ENCODE measurements around the gene CTNNA1. TPM values are rescaled to one million over a fixed set of nuclear protein-coding genes. Genes with fewer than 3 reads are reported as not detected.

CTNNA1 gene
- polyA plus RNA-seq, 1 donor (not counting 4 experiments of a cell fraction or from before 2014, with no cell fraction given) = 119 TPM

GRCh38 chr5:138900281-138900965, 147.2 kb downstream of the CTNNA1 start:
- peak overlapping the region; percentile 54 for H3K27ac ChIP-seq (ENCODE audit: control insufficient read depth, insufficient read depth, low read length)
- DNase-seq (ENCODE audit: low read depth, low spot score) = no peak

GRCh38 chr5:138901716-138902115, 148.5 kb downstream of the CTNNA1 start:
- no peak overlapping the region for H2AFZ ChIP-seq (ENCODE audit: control insufficient read depth, low read length)
- FAIRE-seq = no peak
- H4K20me1 ChIP-seq (ENCODE audit: control insufficient read depth, extremely low read depth, insufficient read depth, low read length) = no peaks in the 10 kb centered on the region
- no peak for TF ChIP-seq EZH2 (IDR thresholded peaks at IDR 0.05; ENCODE audit: low read length)
- no peak for TF ChIP-seq CTCF (optimal IDR thresholded peaks at IDR 0.05 in 1 of 3, IDR thresholded peaks at IDR 0.05 in 1 of 3, conservative IDR thresholded peaks at IDR 0.05 in 1 of 3; ENCODE audit: extremely low read depth in 1 of 3, insufficient read depth in 2 of 3, low read length in 3 of 3)
- H3K27ac ChIP-seq (ENCODE audit: control insufficient read depth, insufficient read depth, low read length) = no peak overlapping the region
- H3K36me3 ChIP-seq (ENCODE audit: control insufficient read depth in 2 of 2, extremely low read depth in 1 of 2, insufficient read depth in 2 of 2, low read length in 2 of 2) = peaks cover 17 to 19% of the 10 kb centered on the region in 2 experiments
- peaks cover 29% of the 10 kb centered on the region for H3K4me1 ChIP-seq (ENCODE audit: control insufficient read depth, extremely low read depth, insufficient read depth, low read length)
- no peak for DNase-seq (ENCODE audit: low read depth, low spot score)
- H3K9ac ChIP-seq (ENCODE audit: control insufficient read depth, extremely low read depth, insufficient read depth, low read length) = no peak overlapping the region
- H3K4me2 ChIP-seq (ENCODE audit: control insufficient read depth, extremely low read depth, insufficient read depth, low read depth, low read length) = no peak overlapping the region
- peaks cover 3% of the 10 kb centered on the region for H3K9me1 ChIP-seq (ENCODE audit: control insufficient read depth, extremely low read depth, insufficient read depth, low read length)
- no peaks in the 10 kb centered on the region for H3K27me3 ChIP-seq (ENCODE audit: control insufficient read depth, extremely low read depth, insufficient read depth, low read length)
- H3K4me3 ChIP-seq (ENCODE audit: control insufficient read depth in 2 of 3, extremely low read depth in 1 of 3, insufficient read depth in 2 of 3, low read depth in 1 of 3, low read length in 3 of 3) = no peak overlapping the region
- dilution Hi-C loops (cut with MboI; ENCODE audit: extremely low pct_ligation_motif_present, low sequenced_read_pairs) = no loop called here
- no peaks in the 10 kb centered on the region for H3K9me3 ChIP-seq (ENCODE audit: control insufficient read depth, low read depth, low read length)
- H3K79me2 ChIP-seq (ENCODE audit: control insufficient read depth, insufficient read depth, low read length) = no peaks in the 10 kb centered on the region

More at GRCh38 chr5:138900281-138900965, 147.2 kb downstream of the CTNNA1 start:
- peak overlapping the region in 1 of 3 experiments; percentile 11 for H3K4me3 ChIP-seq (ENCODE audit: control insufficient read depth in 2 of 3, extremely low read depth in 1 of 3, insufficient read depth in 2 of 3, low read depth in 1 of 3, low read length in 3 of 3)
- H4K20me1 ChIP-seq (ENCODE audit: control insufficient read depth, extremely low read depth, insufficient read depth, low read length) = no peaks in the 10 kb centered on the region
- H3K79me2 ChIP-seq (ENCODE audit: control insufficient read depth, insufficient read depth, low read length) = no peaks in the 10 kb centered on the region
- no peaks in the 10 kb centered on the region for H3K27me3 ChIP-seq (ENCODE audit: control insufficient read depth, extremely low read depth, insufficient read depth, low read length)
- H3K9me3 ChIP-seq (ENCODE audit: control insufficient read depth, low read depth, low read length) = no peaks in the 10 kb centered on the region
- TF ChIP-seq EZH2 (IDR thresholded peaks at IDR 0.05; ENCODE audit: low read length) (no peak), CTCF (optimal IDR thresholded peaks at IDR 0.05 in 1 of 3, IDR thresholded peaks at IDR 0.05 in 1 of 3, conservative IDR thresholded peaks at IDR 0.05 in 1 of 3; ENCODE audit: extremely low read depth in 1 of 3, insufficient read depth in 2 of 3, low read length in 3 of 3) (no peak)
- H3K9ac ChIP-seq (ENCODE audit: control insufficient read depth, extremely low read depth, insufficient read depth, low read length) = peak overlapping the region; percentile 29
- H3K9me1 ChIP-seq (ENCODE audit: control insufficient read depth, extremely low read depth, insufficient read depth, low read length) = peaks cover 3% of the 10 kb centered on the region
- no peak overlapping the region for H2AFZ ChIP-seq (ENCODE audit: control insufficient read depth, low read length)
- peak overlapping the region; percentile 44 for H3K4me2 ChIP-seq (ENCODE audit: control insufficient read depth, extremely low read depth, insufficient read depth, low read depth, low read length)
- peaks cover 29% of the 10 kb centered on the region for H3K4me1 ChIP-seq (ENCODE audit: control insufficient read depth, extremely low read depth, insufficient read depth, low read length)
- H3K36me3 ChIP-seq (ENCODE audit: control insufficient read depth in 2 of 2, extremely low read depth in 1 of 2, insufficient read depth in 2 of 2, low read length in 2 of 2) = peaks cover 9 to 16% of the 10 kb centered on the region in 2 experiments
- peak; percentile 69 for FAIRE-seq
- dilution Hi-C loops (cut with MboI; ENCODE audit: extremely low pct_ligation_motif_present, low sequenced_read_pairs) = no loop called here

Data from keratinocyte (primary cell).